AG09319 (cell line): Measurements from ENCODE around the gene ITPKA.

ENCODE experiments used
- DNase-seq: peaks from one replicate; pipeline ENCODE4 v3.0.0-alpha.2; 2010; ENCODE audit warnings: low read depth; ENCODE audit errors: extremely low read depth
- CTCF ChIP-seq: IDR thresholded peaks from 2 replicates; pipeline ENCODE4 v1.5.1; 2011; ENCODE audit warnings: low read depth, mild to moderate bottlenecking, inconsistent platforms, low read length, moderate library complexity

ITPKA gene

DNA sequence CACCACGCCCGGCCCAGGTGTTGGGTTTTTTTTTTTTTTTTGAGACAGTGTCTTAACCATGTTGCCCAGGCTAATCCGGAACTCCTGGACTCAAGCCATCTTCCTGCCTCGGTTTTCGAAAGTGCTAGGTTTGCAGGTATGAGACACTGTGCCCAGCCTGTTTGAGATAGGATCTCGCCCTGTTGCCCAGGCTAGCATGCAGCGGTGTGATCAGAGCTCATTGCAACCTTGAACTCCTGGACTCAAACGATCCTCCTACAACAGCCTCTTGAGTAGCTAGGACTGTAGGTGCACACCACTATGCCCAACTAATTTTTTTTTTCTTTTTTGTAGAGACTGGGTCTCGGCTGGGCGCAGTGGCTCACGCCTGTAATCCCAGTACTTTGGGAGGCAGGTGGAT is 20.3 kb upstream of the ITPKA start:
- no peak for DNase-seq
- no peak for TF ChIP-seq CTCF

GRCh38 chr15:41474436-41474835 is 19.2 kb upstream of the ITPKA start:
- DNase-seq = no peak
- no peak for TF ChIP-seq CTCF

DNA sequence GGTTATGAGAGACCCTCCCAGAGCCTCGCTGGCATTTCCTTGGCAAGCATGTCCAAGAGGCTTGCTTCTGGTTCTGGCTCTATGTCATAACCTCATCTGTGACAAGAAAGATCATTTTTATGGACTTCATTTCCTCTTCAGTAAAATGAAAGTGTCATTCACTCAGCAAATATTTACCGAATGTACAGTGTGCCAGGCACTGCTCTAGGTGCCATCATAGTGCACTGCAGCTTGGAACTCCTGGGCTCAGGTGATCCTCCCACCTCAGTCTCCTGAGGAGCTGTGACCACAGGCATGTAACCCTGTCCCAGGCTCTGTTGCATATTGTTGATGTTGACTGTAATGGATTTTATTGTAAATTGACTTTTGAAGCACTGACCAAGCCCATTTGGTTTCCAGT is 18.7 kb upstream of the ITPKA start:
- no peak for TF ChIP-seq CTCF
- DNase-seq = no peak

DNA sequence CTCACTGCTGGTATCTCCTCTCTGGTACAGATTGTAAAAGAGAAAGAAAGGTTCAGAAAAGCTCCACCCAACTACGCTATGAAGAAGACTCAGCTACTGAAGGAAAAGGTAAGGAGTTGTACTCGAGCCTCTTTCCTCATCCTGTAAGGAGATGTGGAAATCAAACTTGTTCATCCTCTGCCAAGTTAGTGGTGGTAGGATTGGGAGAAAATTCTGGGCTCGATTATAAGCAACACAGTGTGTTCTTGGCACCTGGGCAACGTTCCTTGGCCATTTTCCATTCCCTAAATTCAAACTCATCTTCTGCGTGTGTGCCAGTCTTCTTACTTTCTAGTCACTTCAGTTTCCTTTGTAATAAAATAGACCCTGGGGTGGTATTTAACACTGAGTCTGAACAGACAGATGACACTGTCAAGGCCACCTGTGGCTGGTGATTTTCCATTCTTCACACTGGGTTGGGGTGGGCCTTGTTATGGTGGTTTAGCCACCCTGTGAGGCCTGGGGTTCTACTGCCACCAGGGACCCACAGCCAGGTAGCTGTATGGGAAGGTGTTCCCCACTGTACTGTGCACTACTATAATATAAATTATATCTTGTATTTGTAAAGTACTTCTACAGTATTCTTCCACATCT is 17.1 kb upstream of the ITPKA start:
- no peak for DNase-seq
- no peak for TF ChIP-seq CTCF

DNA sequence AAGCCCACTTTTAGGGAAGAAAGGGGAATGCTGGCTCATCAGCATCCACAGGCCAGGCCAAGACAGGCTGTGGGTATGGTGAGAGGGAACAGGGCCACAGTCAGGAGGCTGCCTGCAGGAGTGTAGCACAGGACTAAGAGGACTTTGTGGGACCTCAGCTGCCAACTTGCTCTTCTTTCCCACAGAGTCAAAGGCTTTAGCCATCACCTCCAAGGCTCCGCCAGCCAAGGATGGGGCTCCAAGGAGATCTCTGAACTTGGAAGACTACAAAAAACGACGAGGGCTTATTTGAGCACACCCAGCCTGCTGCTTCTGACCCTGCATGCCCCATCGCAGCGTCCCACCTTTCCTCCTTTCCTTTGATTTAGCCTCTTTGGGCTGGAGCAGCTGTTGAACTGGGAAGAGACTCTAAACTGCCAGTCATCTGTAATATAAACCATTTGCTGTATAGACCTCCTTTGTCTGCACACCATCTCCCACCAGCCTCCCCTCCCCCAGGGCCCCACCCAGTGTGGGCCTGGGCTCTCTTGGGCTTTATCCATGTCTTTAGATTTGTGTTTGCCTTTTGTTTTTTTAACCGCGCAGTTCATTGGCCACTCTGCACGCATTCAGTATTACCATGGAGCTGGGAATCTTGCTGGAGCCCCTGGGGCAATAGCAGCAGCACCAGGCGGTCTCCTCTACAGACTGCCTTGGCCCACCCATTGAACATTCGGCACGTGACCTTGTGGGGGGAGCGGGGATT is 13.1 kb upstream of the ITPKA start:
- TF ChIP-seq CTCF = no peak
- no peak for DNase-seq

DNA sequence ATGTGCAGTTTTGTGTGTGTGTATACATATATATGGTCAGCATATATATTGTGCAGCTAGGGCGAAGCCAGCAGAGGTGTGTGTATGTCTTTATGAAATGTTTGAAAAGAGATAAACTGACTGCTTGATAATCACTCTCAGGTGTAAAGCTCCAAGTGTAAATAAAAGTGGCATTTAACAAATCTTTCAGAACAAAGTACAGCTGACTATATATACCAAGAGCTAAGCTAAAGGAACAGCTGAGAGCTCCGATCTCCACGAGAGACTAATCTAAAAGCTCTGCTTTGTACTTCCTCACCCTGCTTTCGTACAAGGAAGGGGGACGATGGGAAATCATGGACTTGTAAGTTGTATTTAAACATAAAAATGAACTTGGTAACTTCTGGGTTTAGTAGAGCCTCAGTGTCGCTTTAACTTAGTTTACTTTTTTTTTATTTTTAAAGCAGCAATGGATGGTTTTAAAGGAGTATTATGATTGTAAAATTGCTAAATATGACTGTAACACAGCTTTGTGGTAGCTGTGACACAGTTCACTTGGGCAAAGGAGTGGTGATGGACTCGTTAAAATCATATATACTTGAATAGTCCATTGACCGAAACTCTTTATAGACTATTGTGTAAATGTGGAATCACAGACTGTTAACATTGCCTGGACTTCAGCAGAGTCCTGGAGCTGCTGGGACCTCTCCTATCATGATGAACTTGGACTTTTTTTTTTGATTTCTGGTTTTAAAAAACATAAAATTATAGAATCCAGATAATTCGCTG is 11.4 kb upstream of the ITPKA start:
- TF ChIP-seq CTCF = no peak
- no peak for DNase-seq

DNA sequence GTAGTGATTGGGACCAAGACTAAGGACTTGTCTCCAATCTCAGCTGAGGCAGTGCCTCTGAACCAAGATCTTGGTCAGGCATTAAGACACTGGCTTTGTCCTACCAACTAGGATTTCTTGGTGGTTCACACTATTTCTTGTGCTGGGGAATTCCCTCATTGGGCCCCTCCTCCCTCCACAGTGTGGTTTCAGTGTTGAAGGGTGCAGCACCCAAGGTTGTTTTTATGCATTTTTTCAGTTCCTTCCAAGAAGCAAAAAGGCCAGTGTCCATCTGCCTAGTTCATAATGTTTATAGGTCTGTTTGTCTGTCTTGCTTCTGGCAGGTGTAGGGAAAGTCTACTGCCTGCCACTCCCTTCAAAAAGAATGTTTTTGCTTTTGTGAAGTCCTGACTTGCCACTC is 10.6 kb upstream of the ITPKA start:
- DNase-seq = no peak
- TF ChIP-seq CTCF = no peak
